K562 (cell line): ENCODE data around the gene UNC119B. TPM values are rescaled to one million over a fixed set of nuclear protein-coding genes. Genes with fewer than 3 reads are reported as not detected.

Source experiments
- ARID3B ChIP-seq: fragments of 250-450 bp; sonication (Bioruptor Pico); IDR thresholded peaks from 2 replicates; pipeline ENCODE4 v1.4.0; 2020; ENCODE audit warnings: borderline replicate concordance
- FOXA1 ChIP-seq: fragments of 450-650 bp; IDR thresholded peaks from 2 replicates; pipeline ENCODE4 v1.6.1; 2016; ENCODE audit warnings: mild to moderate bottlenecking, borderline replicate concordance
- FOXK1 ChIP-seq: sonication (generic); formaldehyde crosslinking; IDR thresholded peaks from 2 replicates; pipeline ENCODE4 v1.8.0; 2022; ENCODE audit warnings: missing genetic modification reagents, mild to moderate bottlenecking, borderline replicate concordance
- GTF2E2 ChIP-seq: fragments of 200-800 bp; sonication (Bioruptor generic); IDR thresholded peaks from 2 replicates; pipeline ENCODE4 v1.6.1; 2016; ENCODE audit warnings: missing genetic modification characterization, missing compliant biosample characterization
- HDAC8 ChIP-seq: fragments of 450-650 bp; IDR thresholded peaks from 2 replicates; pipeline ENCODE4 v1.6.1; 2016; ENCODE audit warnings: mild to moderate bottlenecking, missing genetic modification characterization, moderate library complexity, missing compliant biosample characterization
- HOXB6 ChIP-seq: fragments of 250-450 bp; sonication (Bioruptor Pico); IDR thresholded peaks from 2 replicates; pipeline ENCODE4 v1.5.1; 2022; ENCODE audit warnings: mild to moderate bottlenecking, borderline replicate concordance
- KAT2B ChIP-seq: IDR thresholded peaks from one replicate; pipeline ENCODE4 v1.6.1; 2012; ENCODE audit warnings: low read depth, mild to moderate bottlenecking, control low read depth, inconsistent platforms, low read length, moderate library complexity
- NCOA6 ChIP-seq: fragments of 450-650 bp; IDR thresholded peaks from 2 replicates; pipeline ENCODE4 v1.6.1; 2017; ENCODE audit warnings: mild to moderate bottlenecking
- NEUROD1 ChIP-seq: fragments of 150-350 bp; IDR thresholded peaks from 2 replicates; pipeline ENCODE4 v1.6.1; 2014; ENCODE audit warnings: borderline replicate concordance, low read length, low read depth; ENCODE audit not compliant: partially characterized antibody
- PHB2 ChIP-seq: fragments of 450-650 bp; IDR thresholded peaks from 2 replicates; pipeline ENCODE4 v1.6.1; 2017; ENCODE audit warnings: low read depth
- RCOR1 ChIP-seq, 2 experiments: IDR thresholded peaks; 2 replicates each; pipeline ENCODE4 v1.6.1; 2012; ENCODE audit warnings: low read depth in 2 of 2, low read length in 2 of 2, borderline replicate concordance in 1 of 2, improper control_type of control experiment in 1 of 2
- RNF2 ChIP-seq: sonication (generic); IDR thresholded peaks from 2 replicates; pipeline ENCODE4 v1.6.1; 2016
- SMAD4 ChIP-seq: fragments of 250-450 bp; sonication (Bioruptor Pico); conservative IDR thresholded peaks from 2 replicates; pipeline ENCODE4 v1.8.0; 2021; ENCODE audit warnings: inconsistent platforms, mild to moderate bottlenecking, moderate library complexity
- SNRNP70 ChIP-seq: fragments of 200-400 bp; formaldehyde crosslinking; optimal IDR thresholded peaks from 2 replicates; pipeline ENCODE3; 2017; ENCODE audit warnings: low read depth, low read length
- STAG1 ChIP-seq: sonication (generic); formaldehyde crosslinking; IDR thresholded peaks from 2 replicates; pipeline ENCODE4 v1.5.0; 2020; ENCODE audit warnings: missing genetic modification reagents, borderline replicate concordance
- TAF1 ChIP-seq: IDR thresholded peaks from 2 replicates; pipeline ENCODE4 v1.6.1; 2011; ENCODE audit warnings: mild to moderate bottlenecking, low read length, moderate library complexity; ENCODE audit not compliant: insufficient read depth, control insufficient read depth, severe bottlenecking; ENCODE audit errors: extremely low read depth
- TAF9B ChIP-seq: fragments of 450-650 bp; IDR thresholded peaks from 2 replicates; pipeline ENCODE4 v1.6.1; 2018; ENCODE audit warnings: mild to moderate bottlenecking; ENCODE audit not compliant: partially characterized antibody
- THAP12 ChIP-seq: fragments of 250-450 bp; sonication (Bioruptor Pico); IDR thresholded peaks from 2 replicates; pipeline ENCODE4 v1.9.0; 2021; ENCODE audit warnings: mild to moderate bottlenecking, inconsistent platforms
- ZNF57 ChIP-seq: fragments of 450-650 bp; formaldehyde crosslinking; IDR thresholded peaks from 2 replicates; pipeline ENCODE4 v1.4.0; 2020; ENCODE audit warnings: mild to moderate bottlenecking, moderate library complexity
- polyA plus RNA-seq, 8 experiments: library from polyadenylated mRNA; depleted of rRNA in 4 of 8; stranded (reverse) in 5 of 8; unstranded in 3 of 8; fragments of >200 nt; fragmentation: Nextera tagmentation in 2 of 8; fragmentation: Illumina TruSeq in 1 of 8; extraction: Ambion mirVana in 2 of 8; extraction: Trizol in 1 of 8; gene quantifications; 2 replicates each; pipeline versions ENCODE4 v1.2.1 to v1.2.3, GENCODE V29; 2011 to 2014; ENCODE audit warnings: inconsistent platforms in 1 of 8, missing spikeins in 1 of 8
- total RNA-seq, 7 experiments: library from RNA; depleted of rRNA in 6 of 7; stranded (reverse); fragments of >200 nt in 6 of 7; fragmentation: Illumina TruSeq in 2 of 7; extraction: Trizol in 2 of 7; gene quantifications; 2 replicates each; pipeline versions ENCODE4 v1.2.1 to v1.2.3, GENCODE V29; 2011 to 2021; ENCODE audit warnings: low replicate concordance in 1 of 7
- TF ChIP-seq, protein P1 (sequence below): fragments of 450-650 bp; IDR thresholded peaks from 2 replicates; pipeline ENCODE4 v1.6.1; 2018; ENCODE audit not compliant: partially characterized antibody

UNC119B gene
- total and polyA plus RNA-seq, 9 of the 15 experiments (the other 6 are each of a cell fraction or from before 2014, with no cell fraction given) = 4.0 to 34.5 (median 15.1) TPM

GRCh38 chr12:120686690-120687577, 23.3 kb upstream of the UNC119B start, which contains the start of gene MLEC (continued):
- TF ChIP-seq, protein P1, sequence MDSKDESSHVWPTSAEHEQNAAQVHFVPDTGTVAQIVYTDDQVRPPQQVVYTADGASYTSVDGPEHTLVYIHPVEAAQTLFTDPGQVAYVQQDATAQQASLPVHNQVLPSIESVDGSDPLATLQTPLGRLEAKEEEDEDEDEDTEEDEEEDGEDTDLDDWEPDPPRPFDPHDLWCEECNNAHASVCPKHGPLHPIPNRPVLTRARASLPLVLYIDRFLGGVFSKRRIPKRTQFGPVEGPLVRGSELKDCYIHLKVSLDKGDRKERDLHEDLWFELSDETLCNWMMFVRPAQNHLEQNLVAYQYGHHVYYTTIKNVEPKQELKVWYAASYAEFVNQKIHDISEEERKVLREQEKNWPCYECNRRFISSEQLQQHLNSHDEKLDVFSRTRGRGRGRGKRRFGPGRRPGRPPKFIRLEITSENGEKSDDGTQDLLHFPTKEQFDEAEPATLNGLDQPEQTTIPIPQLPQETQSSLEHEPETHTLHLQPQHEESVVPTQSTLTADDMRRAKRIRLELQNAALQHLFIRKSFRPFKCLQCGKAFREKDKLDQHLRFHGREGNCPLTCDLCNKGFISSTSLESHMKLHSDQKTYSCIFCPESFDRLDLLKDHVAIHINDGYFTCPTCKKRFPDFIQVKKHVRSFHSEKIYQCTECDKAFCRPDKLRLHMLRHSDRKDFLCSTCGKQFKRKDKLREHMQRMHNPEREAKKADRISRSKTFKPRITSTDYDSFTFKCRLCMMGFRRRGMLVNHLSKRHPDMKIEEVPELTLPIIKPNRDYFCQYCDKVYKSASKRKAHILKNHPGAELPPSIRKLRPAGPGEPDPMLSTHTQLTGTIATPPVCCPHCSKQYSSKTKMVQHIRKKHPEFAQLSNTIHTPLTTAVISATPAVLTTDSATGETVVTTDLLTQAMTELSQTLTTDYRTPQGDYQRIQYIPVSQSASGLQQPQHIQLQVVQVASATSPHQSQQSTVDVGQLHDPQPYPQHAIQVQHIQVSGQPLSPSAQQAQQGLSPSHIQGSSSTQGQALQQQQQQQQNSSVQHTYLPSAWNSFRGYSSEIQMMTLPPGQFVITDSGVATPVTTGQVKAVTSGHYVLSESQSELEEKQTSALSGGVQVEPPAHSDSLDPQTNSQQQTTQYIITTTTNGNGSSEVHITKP = no peak
- TF ChIP-seq HDAC8 (tag) = no peak
- no peak for TF ChIP-seq RNF2
- no peak for TF ChIP-seq SNRNP70
- 0 out of 2 replicates have a peak, but pooled peaks have one; percentile 46 for TF ChIP-seq FOXK1 (CRISPR knock-in tag)
- TF ChIP-seq TAF9B = peak; percentile 68
- TF ChIP-seq ARID3B (CRISPR knock-in tag) = no peak
- no peak for TF ChIP-seq NCOA6
- TF ChIP-seq HOXB6 (CRISPR knock-in tag) = no peak
- TF ChIP-seq FOXA1 = no peak
- no peak for TF ChIP-seq ZNF57 (CRISPR knock-in tag)
- peak in 1 of 2 experiments; percentile 47; a peak in 1 of 4 replicates for TF ChIP-seq RCOR1 (IDR thresholded peaks at IDR 0.05; ENCODE audit: borderline replicate concordance in 1 of 2, low read depth in 2 of 2, low read length in 2 of 2)
- TF ChIP-seq KAT2B = no peak
- 0 out of 2 replicates have a peak, but pooled peaks have one; percentile 15 for TF ChIP-seq GTF2E2 (tag)
- 0 out of 2 replicates have a peak, but pooled peaks have one; percentile 23 for TF ChIP-seq THAP12 (CRISPR knock-in tag)
- peak; percentile 85 for TF ChIP-seq NEUROD1
- no peak for TF ChIP-seq PHB2
- peak; percentile 52 for TF ChIP-seq SMAD4 (CRISPR knock-in tag)
- TF ChIP-seq STAG1 (CRISPR knock-in tag) = no peak
- TF ChIP-seq TAF1 = peak; percentile 59
